NCI-H1930 (cell line): Measurements from ENCODE around the gene PIK3CD.
"Not testable (repeated sequence)": the region's sequence is repeated elsewhere in the genome, so short reads cannot be mapped to it uniquely, and the experiment has no call there.

Experiments used
- DNase-seq, 2 experiments: peaks; one replicate each; lab custom pipeline; 2025; lab: John Stamatoyannopoulos, UW

PIK3CD gene

GRCh38 chr1:9621032-9621431 lies 30.5 kb upstream of the PIK3CD start:
- DNase-seq: no peak

- no peak for DNase-seq
Observed at GRCh38 chr1:9624081-9624480, 27.4 kb upstream of the PIK3CD start.

DNA sequence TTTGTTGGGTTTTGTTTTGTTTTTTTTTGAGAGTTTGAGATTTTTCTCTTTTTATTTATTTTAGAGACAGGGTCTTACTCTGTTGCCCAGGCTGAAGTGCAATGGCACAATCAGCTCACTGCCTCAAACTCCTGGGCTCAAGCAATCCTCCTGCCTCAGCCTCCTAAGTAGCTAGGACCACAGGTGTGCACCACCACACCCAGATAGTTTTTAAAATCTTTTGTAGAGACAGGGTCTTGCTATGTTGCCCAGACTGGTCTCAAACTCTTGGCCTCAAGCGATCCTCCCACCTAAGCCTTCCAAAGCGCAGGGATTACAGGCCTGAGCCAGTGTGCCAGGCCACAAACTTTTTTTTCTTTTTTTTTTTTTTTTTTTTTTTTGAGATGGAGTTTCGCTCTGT lies 26.5 kb upstream of the PIK3CD start:
- DNase-seq: not testable (repeated sequence)

GRCh38 chr1:9626201-9626608 lies 25.3 kb upstream of the PIK3CD start:
- no peak for DNase-seq

DNA sequence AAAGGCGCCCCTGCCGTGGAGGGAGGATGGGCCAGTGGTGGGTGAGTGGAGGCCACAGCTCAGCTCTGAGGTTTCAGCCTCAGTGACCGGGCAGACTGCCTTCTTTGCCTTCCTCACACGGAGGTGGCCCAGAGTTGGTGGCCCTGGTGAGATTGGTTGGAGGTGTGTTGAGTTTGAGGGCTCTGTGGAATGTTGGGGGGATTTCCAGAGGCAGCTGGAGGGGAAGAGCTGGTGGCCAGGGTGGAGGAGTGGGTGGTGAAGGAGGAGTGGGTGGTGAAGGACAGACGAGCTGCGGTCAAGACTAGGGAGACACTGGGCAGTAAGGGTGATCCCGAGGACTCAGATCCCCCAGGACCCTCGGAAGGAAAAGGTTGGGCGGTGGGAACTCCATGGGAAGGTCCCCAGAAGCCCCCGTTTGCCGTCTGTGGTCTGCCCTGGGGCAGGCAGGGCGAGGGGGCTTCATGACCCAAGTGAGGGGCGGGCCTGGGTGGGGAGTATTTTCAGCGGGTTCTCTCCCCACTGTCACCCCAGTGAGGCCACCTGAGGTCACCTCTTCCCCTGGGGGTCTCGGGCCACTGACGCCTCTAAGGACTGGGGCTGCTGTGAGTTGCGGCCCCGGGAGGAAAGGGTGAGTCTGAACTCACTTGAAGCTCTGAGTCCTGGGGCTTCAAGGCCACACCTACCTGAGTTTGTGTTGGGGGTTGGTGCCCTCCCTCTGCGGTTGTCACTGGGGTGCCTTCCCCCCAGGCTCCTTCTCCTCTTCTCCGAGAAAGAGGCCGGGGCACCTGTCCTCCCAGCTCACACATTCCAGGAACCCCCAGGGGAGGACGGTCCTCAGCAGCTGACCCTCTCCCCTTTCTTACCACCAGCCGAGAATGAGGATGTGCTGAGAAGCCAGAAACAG lies 22.7 kb upstream of the PIK3CD start:
- DNase-seq: no peak

- no peak for DNase-seq
Observed at GRCh38 chr1:9629445-9630201, 21.9 kb upstream of the PIK3CD start.

GRCh38 chr1:9630331-9631111 lies 21.0 kb upstream of the PIK3CD start:
- DNase-seq: no peak

DNA sequence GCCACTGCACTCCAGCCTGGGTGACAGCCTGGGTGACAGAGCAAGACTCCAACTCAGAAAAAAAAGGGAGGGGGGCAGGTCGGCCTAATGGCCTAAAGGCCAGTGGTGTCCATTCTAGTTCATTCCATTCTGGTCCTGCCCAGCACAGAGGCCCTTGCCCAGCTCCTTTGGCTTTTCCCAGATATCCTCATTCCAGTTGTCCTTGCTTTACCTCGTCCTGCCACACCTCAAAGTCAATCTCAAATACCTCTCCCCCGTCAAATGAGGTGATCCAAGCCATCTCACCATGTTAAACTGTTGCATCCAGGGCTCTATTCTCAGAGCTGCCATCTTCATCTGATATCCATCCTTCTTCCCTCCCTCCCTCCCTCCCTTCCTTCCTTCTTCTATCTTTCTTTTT lies 19.9 kb upstream of the PIK3CD start:
- DNase-seq: no peak

DNA sequence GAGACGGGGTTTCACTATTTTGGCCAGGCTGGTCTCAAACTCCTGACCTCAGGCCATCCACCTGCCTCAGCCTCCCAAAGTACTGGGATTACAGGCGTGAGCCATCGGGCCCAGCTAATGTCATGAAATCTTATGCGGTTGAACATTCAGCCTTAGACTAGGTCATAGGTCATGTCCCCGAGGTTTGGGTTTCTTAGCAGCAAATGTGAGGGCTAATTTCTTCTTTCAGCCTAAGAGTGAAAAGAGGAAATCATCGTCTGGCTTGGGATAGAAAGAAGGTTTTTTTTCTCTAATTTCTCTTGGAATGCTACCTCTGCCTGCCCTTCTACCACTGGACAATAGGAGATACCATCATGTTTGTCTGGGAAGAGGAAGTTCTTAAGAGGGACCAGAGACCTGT lies 18.0 kb upstream of the PIK3CD start:
- no peak for DNase-seq

GRCh38 chr1:9634582-9634981 lies 16.9 kb upstream of the PIK3CD start:
- DNase-seq: no peak

DNA sequence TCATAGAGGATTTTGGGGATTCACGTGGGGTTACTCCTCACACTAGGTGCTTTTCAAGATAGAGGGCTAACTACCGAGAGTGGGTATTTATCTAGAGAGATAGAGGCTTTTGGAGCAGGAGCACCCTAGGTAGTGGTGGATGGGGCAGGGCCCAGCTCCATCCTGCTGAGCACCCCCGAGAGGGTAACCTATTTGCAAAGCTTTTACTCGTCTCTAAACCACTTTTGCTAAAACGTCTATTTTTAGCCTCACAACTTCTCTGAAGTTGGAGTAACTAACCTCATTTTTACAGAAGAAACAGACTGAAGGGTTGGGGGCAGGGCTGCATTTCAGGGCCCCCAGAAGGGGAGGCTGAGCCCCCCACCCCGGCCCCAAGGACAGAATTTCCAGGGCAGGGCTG lies 12.3 kb upstream of the PIK3CD start:
- no peak for DNase-seq

GRCh38 chr1:9643351-9644256 lies 7.9 kb upstream of the PIK3CD start:
- no peak for DNase-seq

DNA sequence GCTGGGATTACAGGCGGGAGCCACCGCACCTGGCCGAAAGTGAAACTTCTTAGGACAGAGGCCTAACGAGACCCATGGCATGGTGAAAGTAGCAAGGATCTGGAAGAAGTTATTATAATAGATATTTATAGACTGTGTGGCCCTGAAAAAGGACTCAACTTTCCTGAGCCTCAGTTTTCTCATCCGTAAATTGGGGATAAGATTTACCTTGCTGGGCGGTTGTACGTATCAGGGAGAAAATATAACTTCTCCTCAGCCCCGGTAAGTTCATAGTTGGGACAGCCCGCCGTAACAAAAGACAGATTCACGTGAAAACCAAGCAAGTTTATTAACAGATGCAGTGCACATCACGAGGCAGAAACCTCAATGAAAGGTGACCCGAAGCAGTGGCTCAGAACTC lies 5.5 kb upstream of the PIK3CD start:
- DNase-seq: no peak

DNA sequence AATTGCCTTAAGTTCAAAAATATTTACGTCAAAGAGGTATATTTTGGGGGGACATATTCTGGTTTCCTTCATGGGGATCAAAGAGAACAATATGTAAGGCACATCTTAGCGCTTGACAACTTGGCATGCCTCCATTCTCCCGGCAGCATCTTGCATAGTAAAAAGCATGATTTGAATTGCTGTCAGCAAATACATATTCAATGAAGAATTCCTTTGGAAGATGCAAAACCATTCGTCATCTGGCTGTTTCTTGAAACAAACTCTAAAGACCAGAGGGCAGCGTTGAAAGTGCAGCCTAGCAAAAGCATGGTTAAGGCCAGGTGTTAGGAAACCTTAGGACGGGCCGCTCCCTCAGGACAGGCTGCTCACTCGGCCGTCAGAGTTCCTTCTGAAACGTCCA lies 3.4 kb upstream of the PIK3CD start:
- DNase-seq: no peak

DNA sequence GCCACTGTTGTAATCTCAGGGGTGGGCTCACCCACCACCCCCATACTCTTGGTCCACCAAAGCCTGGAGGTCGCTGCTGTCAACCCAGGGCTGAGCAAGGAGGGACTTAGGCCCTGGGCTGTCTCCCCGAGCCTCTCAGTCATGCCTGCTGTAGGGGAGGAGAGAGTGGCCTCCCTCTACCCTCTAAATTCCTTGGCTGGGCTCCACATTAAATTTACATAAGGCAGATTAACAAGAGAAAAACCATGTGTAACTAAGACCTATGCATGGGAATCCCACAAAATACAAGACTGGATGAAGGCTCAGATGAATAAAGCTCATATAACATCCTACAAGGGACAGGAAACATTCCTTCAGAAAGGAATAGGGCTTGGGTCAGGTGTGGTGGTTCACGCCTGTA lies 1.8 kb upstream of the PIK3CD start:
- no peak for DNase-seq

DNA sequence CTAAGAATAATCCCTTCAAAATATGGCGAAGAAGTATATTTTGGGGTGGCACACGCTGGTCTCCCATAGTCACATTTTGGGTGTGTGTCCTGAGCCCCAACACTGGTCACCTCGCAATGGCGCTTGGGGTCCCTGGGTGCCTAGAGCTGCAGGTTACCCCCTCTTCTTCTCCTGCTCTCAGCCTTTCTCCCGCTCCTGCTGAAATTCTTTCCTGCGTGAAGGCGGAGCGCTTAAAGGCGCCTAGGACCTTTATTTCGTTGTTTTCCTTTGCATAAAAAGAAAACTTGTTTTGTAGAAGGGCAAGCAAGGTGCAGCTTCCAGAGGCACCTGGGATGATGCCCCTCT lies 339 bp upstream of the PIK3CD start:
- DNase-seq: no peak

- no peak for DNase-seq
Observed at GRCh38 chr1:9652379-9653209, 1.1 kb downstream of the PIK3CD start.

GRCh38 chr1:9653210-9653490 lies 1.6 kb downstream of the PIK3CD start:
- no peak for DNase-seq

GRCh38 chr1:9653491-9654050 lies 2.0 kb downstream of the PIK3CD start:
- DNase-seq: no peak

GRCh38 chr1:9654051-9654833 lies 2.7 kb downstream of the PIK3CD start:
- DNase-seq: no peak
